NOMO-1 (cell line): Measurements from ENCODE around the gene PTGS2.
"Not testable (repeated sequence)": the region's sequence is repeated elsewhere in the genome, so short reads cannot be mapped to it uniquely, and the experiment has no call there.

Experiments used
- DNase-seq, 2 experiments: peaks; one replicate each; lab custom pipeline; 2025; ENCODE audit not compliant: unreplicated experiment in 2 of 2; lab: John Stamatoyannopoulos, UW

Gene PTGS2

DNA sequence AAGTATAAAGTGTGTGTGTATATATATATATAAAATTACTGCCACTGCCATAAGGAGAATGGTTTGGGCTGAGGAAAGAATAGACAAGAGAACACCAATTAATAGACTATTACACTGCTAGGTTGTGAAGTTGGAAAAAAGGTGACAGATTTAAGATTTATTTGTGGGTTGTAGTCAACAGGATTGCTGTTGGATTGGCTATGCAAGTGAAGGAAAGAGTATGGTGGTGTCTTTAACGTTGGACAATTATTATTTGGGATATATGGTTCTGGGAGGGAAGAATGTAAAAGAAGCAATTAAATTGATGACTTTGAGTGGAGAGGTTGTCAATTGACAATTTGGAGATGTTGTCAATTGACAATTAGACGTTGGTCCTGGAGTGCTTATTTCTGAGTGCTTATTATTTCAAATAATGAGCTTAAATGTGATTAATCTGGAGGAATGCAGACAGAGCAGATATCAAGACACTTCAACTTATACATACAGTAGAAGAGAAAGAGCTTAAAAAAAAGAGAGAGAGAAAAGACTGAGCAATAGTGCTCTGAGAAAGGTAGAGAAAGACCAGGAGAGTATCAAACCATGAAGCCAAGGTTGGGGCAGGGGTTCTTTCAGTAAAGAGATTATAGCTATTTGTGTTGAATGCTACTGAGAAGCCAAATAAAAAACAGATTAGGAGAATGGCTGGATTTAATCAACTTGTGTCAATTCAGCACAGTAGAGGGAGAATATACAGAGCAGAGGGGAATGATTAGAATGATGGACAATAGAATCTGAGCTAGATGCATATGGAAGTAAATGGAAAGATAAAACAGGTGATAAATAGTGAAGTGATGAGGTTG is 9.7 kb downstream of the PTGS2 start:
- no peak for DNase-seq

GRCh38 chr1:186669784-186670183 is 10.4 kb downstream of the PTGS2 start:
- not testable (repeated sequence) for DNase-seq

- not testable (repeated sequence) for DNase-seq
Measured at GRCh38 chr1:186664217-186664616, 16.0 kb downstream of the PTGS2 start.

DNA sequence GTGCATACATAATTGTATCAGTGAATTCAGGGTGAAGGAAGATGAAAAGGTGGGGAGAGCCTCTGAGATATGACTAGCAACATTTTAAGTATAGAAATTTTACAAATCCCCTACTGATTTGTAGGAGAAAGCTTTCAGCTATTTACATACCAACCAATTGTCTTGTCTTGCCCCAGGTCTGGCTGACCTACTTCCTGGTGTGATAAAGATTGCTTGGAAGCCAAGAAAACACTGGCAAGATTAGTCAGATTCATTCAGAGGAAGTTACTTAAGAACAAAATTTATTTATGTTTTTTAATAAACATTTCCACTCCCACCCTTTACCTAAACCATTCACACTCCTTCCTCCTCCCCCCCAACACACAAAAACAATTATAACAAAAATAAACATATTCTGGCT is 17.5 kb downstream of the PTGS2 start:
- DNase-seq, result peak in 1 of 2 experiments; percentile 8

DNA sequence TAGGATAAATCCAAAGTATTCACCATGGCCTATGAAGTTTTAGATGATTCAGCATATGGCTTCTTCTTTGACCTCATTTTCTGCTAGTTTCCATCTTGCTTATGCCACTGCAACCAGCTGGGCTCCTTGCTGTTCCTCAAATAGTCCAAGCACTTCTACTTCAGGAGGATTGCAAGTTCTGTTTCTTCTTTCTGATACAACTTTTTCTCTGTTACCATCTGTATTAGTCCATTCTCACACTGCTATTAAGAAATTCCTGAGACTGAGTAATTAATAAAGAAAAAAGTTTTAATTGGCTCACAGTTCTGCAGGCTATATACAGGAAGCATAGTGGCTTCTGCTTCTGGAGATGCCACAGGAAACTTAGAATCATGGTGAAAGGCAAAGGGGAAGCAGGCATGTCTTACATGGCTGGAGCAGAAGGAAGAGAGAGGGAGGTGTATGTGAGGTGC is 20.3 kb downstream of the PTGS2 start:
- DNase-seq, result peak in 1 of 2 experiments; percentile 47

DNA sequence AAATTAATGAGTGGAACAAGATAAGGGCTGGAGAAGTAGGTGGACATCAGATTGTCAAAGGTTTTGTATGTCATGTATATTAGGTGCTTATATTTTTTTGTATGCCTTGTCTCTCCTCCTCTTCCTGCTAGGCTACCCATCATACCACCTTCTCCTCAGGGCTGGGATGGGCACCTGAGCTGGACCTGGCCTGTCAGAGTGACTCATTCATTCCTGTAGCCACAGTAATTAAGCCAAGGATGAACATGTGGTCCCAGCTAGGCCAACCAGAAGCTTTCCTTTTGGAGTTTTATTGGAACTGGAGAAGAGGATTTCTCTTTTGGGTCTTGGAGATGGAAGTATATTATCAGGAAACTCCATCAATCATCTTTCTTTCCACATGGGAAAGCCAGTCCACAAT is 21.2 kb downstream of the PTGS2 start:
- DNase-seq, result no peak

GRCh38 chr1:186657481-186657880 is 22.7 kb downstream of the PTGS2 start:
- DNase-seq, result no peak

GRCh38 chr1:186655876-186656275 is 24.3 kb downstream of the PTGS2 start:
- peak in 1 of 2 experiments; percentile 77 for DNase-seq

GRCh38 chr1:186654741-186655140 is 25.5 kb downstream of the PTGS2 start:
- no peak for DNase-seq

GRCh38 chr1:186653312-186653711 is 26.9 kb downstream of the PTGS2 start:
- DNase-seq, result peak in 1 of 2 experiments; percentile 64

DNA sequence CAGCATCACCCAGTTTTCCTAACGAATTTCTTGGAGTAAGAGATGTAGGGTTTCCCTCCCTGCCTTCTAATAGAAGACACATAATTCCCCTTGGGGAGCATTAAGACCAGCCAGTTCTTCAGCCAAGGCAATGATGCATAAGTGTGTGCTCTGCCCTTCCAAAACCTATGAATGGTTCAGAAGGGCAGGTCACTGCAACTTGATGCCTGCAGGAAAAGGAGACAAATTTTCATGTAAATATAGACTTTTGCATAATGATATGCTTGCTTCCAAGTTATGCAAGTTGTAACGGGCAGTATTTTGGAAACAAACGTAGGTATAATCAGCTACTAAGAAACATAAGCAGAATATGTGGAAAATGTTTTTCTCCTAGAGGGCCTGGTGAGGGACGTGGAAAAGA is 31.6 kb downstream of the PTGS2 start:
- DNase-seq, result no peak

GRCh38 chr1:186647985-186648384 is 32.2 kb downstream of the PTGS2 start:
- not testable (repeated sequence) for DNase-seq

DNA sequence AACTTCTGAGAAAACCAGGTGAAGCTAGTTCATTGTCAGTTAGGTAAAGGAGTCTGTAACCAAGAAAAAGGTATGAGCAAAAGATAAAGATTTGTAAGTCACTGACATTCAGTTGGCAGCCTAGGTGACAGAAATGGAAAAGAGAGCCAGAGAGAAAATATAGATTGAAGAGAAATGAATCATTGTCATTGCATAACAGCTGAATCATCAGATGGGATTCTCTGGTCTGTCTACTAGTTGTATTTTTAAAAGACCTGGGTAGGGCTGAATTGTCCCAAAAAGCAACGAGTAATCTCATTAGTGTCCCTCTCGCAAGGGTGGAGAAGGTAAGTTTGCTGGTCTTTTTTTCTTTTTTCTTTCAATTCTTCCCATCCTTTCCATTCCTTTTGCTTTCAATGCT is 36.6 kb downstream of the PTGS2 start:
- peak in 1 of 2 experiments; percentile 70 for DNase-seq

- DNase-seq, result not testable (repeated sequence)
Measured at GRCh38 chr1:186637567-186637966, 42.7 kb downstream of the PTGS2 start.

DNA sequence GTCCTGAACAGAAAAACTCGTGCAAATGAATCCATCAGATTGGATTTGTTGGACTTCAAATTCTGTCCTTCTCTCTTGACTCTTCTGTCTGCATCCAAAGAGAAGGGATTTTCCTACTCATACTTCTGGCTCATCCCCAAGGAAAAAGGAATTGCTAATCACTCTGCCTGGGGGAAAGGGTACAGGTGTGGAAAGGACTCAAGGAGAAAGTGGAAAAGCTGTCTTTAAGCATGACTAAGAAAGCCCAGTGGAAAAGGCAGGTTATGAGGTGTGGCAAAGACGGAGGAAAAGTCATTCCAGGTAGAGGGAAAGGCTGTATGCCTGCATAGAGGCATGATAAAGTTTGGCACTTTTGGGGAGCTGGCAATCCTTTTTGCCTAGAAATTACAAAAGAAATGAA is 43.4 kb downstream of the PTGS2 start:
- no peak for DNase-seq

- DNase-seq, result no peak
Measured at GRCh38 chr1:186634511-186634910, 45.7 kb downstream of the PTGS2 start.

GRCh38 chr1:186633116-186633515 is 47.1 kb downstream of the PTGS2 start:
- no peak for DNase-seq

GRCh38 chr1:186629341-186629740 is 50.9 kb downstream of the PTGS2 start:
- DNase-seq, result no peak

GRCh38 chr1:186628910-186629309 is 51.3 kb downstream of the PTGS2 start:
- no peak for DNase-seq

GRCh38 chr1:186627019-186627418 is 53.2 kb downstream of the PTGS2 start:
- no peak for DNase-seq

- no peak for DNase-seq
Measured at GRCh38 chr1:186626356-186626932, 53.8 kb downstream of the PTGS2 start.

- peak in 1 of 2 experiments; percentile 9 for DNase-seq
Measured at GRCh38 chr1:186623551-186623950, 56.7 kb downstream of the PTGS2 start.
